ENCODE data around the gene EPOP. TPM values are rescaled to one million over a fixed set of nuclear protein-coding genes. Genes with fewer than 3 reads are reported as not detected.

Gene EPOP
- total and polyA plus RNA-seq, 2 of the 13 experiments (the other 11 are each of a cell fraction or from before 2014, with no cell fraction given) = 14.7 to 37.8 TPM

DNA sequence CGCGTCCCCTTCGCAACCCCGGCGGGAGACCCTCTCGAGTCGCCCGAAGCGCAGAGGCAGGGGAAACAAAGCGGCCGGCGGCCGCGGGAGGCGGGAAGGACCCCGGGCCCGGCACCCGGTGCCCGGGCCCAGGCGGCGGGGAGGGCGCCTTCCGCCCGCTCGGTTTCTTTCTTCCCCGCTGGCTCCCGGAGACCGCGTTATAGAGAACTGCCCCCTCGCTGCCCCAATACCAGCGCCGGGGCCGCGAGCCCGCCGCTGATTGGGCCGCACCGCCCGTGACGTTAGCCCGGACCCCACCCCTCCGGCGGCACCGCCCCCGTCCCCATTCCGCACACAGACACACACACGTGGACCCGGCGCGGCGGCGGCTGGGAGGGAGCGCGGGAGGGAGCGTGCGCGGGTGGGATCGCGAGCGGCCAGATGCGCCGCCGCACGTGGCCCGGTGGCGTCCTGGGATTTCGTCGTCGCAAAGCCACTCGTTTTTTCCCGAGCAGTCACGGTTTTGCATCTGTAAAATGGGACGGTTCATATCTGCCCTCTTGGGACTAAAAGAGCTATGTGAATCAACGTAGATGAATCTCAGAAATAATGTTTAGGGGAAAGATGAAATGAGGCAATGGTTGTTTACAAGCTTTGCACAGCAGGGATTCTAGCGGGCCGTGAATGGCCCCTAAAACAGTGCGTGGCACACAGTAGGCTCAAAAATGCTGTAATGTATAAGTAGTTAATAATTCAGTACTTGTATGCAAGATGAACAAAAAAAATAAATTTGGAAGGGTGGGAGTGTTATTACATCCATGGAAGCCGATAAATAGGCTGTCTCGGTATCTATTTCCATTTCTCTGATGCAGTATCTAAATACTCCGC lies at the start of gene EPOP (continued):
- no peak for TF ChIP-seq GTF2F1 (IDR thresholded peaks at IDR 0.05; ENCODE audit: low read length)
- TF ChIP-seq, protein P1, sequence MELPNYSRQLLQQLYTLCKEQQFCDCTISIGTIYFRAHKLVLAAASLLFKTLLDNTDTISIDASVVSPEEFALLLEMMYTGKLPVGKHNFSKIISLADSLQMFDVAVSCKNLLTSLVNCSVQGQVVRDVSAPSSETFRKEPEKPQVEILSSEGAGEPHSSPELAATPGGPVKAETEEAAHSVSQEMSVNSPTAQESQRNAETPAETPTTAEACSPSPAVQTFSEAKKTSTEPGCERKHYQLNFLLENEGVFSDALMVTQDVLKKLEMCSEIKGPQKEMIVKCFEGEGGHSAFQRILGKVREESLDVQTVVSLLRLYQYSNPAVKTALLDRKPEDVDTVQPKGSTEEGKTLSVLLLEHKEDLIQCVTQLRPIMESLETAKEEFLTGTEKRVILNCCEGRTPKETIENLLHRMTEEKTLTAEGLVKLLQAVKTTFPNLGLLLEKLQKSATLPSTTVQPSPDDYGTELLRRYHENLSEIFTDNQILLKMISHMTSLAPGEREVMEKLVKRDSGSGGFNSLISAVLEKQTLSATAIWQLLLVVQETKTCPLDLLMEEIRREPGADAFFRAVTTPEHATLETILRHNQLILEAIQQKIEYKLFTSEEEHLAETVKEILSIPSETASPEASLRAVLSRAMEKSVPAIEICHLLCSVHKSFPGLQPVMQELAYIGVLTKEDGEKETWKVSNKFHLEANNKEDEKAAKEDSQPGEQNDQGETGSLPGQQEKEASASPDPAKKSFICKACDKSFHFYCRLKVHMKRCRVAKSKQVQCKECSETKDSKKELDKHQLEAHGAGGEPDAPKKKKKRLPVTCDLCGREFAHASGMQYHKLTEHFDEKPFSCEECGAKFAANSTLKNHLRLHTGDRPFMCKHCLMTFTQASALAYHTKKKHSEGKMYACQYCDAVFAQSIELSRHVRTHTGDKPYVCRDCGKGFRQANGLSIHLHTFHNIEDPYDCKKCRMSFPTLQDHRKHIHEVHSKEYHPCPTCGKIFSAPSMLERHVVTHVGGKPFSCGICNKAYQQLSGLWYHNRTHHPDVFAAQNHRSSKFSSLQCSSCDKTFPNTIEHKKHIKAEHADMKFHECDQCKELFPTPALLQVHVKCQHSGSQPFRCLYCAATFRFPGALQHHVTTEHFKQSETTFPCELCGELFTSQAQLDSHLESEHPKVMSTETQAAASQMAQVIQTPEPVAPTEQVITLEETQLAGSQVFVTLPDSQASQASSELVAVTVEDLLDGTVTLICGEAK (IDR thresholded peaks at IDR 0.05) = no peak
- TF ChIP-seq, protein P1 (CRISPR knock-in tag; IDR thresholded peaks at IDR 0.05) = peak; percentile 87; the same call in 1 of the 2 replicates
- TF ChIP-seq, protein P2, sequence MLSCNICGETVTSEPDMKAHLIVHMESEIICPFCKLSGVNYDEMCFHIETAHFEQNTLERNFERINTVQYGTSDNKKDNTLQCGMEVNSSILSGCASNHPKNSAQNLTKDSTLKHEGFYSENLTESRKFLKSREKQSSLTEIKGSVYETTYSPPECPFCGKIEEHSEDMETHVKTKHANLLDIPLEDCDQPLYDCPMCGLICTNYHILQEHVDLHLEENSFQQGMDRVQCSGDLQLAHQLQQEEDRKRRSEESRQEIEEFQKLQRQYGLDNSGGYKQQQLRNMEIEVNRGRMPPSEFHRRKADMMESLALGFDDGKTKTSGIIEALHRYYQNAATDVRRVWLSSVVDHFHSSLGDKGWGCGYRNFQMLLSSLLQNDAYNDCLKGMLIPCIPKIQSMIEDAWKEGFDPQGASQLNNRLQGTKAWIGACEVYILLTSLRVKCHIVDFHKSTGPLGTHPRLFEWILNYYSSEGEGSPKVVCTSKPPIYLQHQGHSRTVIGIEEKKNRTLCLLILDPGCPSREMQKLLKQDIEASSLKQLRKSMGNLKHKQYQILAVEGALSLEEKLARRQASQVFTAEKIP (CRISPR knock-in tag; IDR thresholded peaks at IDR 0.05; ENCODE audit: borderline replicate concordance) = no peak
- TF ChIP-seq ZIK1 (CRISPR knock-in tag; IDR thresholded peaks at IDR 0.05; ENCODE audit: borderline replicate concordance, low read depth) = peak; percentile 69; the same call in 1 of the 2 replicates
- TF ChIP-seq ZNF34 (CRISPR knock-in tag; IDR thresholded peaks at IDR 0.05; ENCODE audit: borderline replicate concordance) = peak; percentile 92
- TF ChIP-seq CENPX (CRISPR knock-in tag; IDR thresholded peaks at IDR 0.05) = no peak
- TF ChIP-seq ATAD3A (CRISPR knock-in tag; IDR thresholded peaks at IDR 0.05) = no peak
- TF ChIP-seq SIN3B (IDR thresholded peaks at IDR 0.05; ENCODE audit: low read length) = no peak
- TF ChIP-seq ZNF317 (CRISPR knock-in tag; IDR thresholded peaks at IDR 0.05) = no peak
- no peak; the same call in 1 of the 2 replicates for TF ChIP-seq ZSCAN30 (CRISPR knock-in tag; IDR thresholded peaks at IDR 0.05)
- TF ChIP-seq, protein P3, sequence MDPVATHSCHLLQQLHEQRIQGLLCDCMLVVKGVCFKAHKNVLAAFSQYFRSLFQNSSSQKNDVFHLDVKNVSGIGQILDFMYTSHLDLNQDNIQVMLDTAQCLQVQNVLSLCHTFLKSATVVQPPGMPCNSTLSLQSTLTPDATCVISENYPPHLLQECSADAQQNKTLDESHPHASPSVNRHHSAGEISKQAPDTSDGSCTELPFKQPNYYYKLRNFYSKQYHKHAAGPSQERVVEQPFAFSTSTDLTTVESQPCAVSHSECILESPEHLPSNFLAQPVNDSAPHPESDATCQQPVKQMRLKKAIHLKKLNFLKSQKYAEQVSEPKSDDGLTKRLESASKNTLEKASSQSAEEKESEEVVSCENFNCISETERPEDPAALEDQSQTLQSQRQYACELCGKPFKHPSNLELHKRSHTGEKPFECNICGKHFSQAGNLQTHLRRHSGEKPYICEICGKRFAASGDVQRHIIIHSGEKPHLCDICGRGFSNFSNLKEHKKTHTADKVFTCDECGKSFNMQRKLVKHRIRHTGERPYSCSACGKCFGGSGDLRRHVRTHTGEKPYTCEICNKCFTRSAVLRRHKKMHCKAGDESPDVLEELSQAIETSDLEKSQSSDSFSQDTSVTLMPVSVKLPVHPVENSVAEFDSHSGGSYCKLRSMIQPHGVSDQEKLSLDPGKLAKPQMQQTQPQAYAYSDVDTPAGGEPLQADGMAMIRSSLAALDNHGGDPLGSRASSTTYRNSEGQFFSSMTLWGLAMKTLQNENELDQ (CRISPR knock-in tag; IDR thresholded peaks at IDR 0.05; ENCODE audit: borderline replicate concordance) = no peak
- peak; percentile 69; the same call in 1 of the 2 replicates for TF ChIP-seq ZNF547 (CRISPR knock-in tag; IDR thresholded peaks at IDR 0.05)
